ENCODE measurements around the gene B4GAT1. TPM values are rescaled to one million over a fixed set of nuclear protein-coding genes. Genes with fewer than 3 reads are reported as not detected.
"Not testable (repeated sequence)": the region's sequence is repeated elsewhere in the genome, so short reads cannot be mapped to it uniquely, and the experiment has no call there.

The B4GAT1 gene
- total RNA-seq, 2 experiments from 2014 or later: 7.9 to 8.7 TPM

- ATAC-seq; H3K27ac Mint-ChIP-seq; CTCF ChIA-PET; H3K27me3 Mint-ChIP-seq; H3K4me3 Mint-ChIP-seq; H3K9me3 Mint-ChIP-seq (ENCODE audit: low read depth); DNase-seq: not testable (repeated sequence)
- Mint-ChIP-seq H3K36me3 (peaks cover 18% of the 10 kb centered on the region), H3K4me1 (peaks cover 57% of the 10 kb centered on the region)
These were observed 27.1 kb downstream of the B4GAT1 start for GRCh38 chr11:66320289-66320688.

- Mint-ChIP-seq H3K27ac (peak overlapping the region; percentile 99), H3K4me3 (peak overlapping the region; percentile 19), H3K27me3 (no peaks in the 10 kb centered on the region), H3K4me1 (peaks cover 58% of the 10 kb centered on the region), H3K9me3 (ENCODE audit: low read depth) (peaks cover 2% of the 10 kb centered on the region), H3K36me3 (peaks cover 20% of the 10 kb centered on the region)
- ATAC-seq (no peak), DNase-seq (no peak)
- CTCF ChIA-PET: interaction anchor here (0.9 to 2.7 kb wide), 4 partner anchors 8 to 53 kb away, joined by 5 to 14 read pairs (median 10); partner anchors contain the start of genes RIN1 and SLC29A2
These were observed 28.8 kb downstream of the B4GAT1 start for GRCh38 chr11:66318600-66318970.

- Mint-ChIP-seq H3K27ac (peak overlapping the region; percentile 99), H3K4me3 (peak overlapping the region; percentile 56), H3K9me3 (ENCODE audit: low read depth) (peaks cover 2% of the 10 kb centered on the region), H3K36me3 (peaks cover 20% of the 10 kb centered on the region), H3K27me3 (no peaks in the 10 kb centered on the region), H3K4me1 (peaks cover 60% of the 10 kb centered on the region)
- ATAC-seq (peak; percentile 77), DNase-seq (peak; percentile 95)
- CTCF ChIA-PET: interaction anchor here (0.9 to 2.7 kb wide), 10 partner anchors 9 to 121 kb away, joined by 3 to 14 read pairs (median 4); partner anchors contain the start of genes MRPL11, RIN1, SLC29A2 and YIF1A
These were observed 29.5 kb downstream of the B4GAT1 start for GRCh38 chr11:66317723-66318599.

- ATAC-seq (peak; percentile 15), DNase-seq (peak; percentile 79)
- CTCF ChIA-PET: interaction anchor here (0.8 to 2.7 kb wide), 10 partner anchors 9 to 121 kb away, joined by 3 to 14 read pairs (median 4); partner anchors contain the start of genes MRPL11, RIN1 and YIF1A
- peaks cover 20% of the 10 kb centered on the region for H3K36me3 Mint-ChIP-seq
- H3K9me3 Mint-ChIP-seq (ENCODE audit: low read depth): peaks cover 2% of the 10 kb centered on the region
- H3K4me3 Mint-ChIP-seq: peak overlapping the region; percentile 56
- peak overlapping the region; percentile 99 for H3K27ac Mint-ChIP-seq
- peaks cover 59% of the 10 kb centered on the region for H3K4me1 Mint-ChIP-seq
- no peaks in the 10 kb centered on the region for H3K27me3 Mint-ChIP-seq
These were observed 30.1 kb downstream of the B4GAT1 start for GRCh38 chr11:66317322-66317722.

GRCh38 chr11:66316849-66317251 lies 30.6 kb downstream of the B4GAT1 start, which contains the start of gene CD248:
Gene CD248 (minus strand): TSS chr11:66317044. CDS start chr11:66317027, 17 bp downstream.
- DNase-seq: peak; percentile 68
- CTCF ChIA-PET: interaction anchor here (0.8 to 2.7 kb wide), 9 partner anchors 10 to 122 kb away, joined by 3 to 14 read pairs (median 4); partner anchors contain the start of genes MRPL11, RIN1 and YIF1A
- H3K36me3 Mint-ChIP-seq: peaks cover 20% of the 10 kb centered on the region

GRCh38 chr11:66315921-66316811 lies 31.3 kb downstream of the B4GAT1 start:
- Mint-ChIP-seq H3K4me3 (peak overlapping the region; percentile 69), H3K9me3 (ENCODE audit: low read depth) (peaks cover 2% of the 10 kb centered on the region), H3K27me3 (no peaks in the 10 kb centered on the region), H3K36me3 (peaks cover 20% of the 10 kb centered on the region), H3K27ac (peak overlapping the region; percentile 82), H3K4me1 (peaks cover 63% of the 10 kb centered on the region)
- peak; percentile 61 for DNase-seq
- CTCF ChIA-PET: interaction anchor here (0.8 to 7.0 kb wide), 7 partner anchors 11 to 70 kb away, joined by 3 to 174 read pairs (median 6); partner anchors contain the start of genes RIN1 and YIF1A
- ATAC-seq: no peak

More at GRCh38 chr11:66316849-66317251, 30.6 kb downstream of the B4GAT1 start, which contains the start of gene CD248:
- peak; percentile 8 for ATAC-seq
- peak within 1 kb of the TSS; percentile 69 for H3K4me3 Mint-ChIP-seq
- no peaks in the 10 kb centered on the region for H3K27me3 Mint-ChIP-seq
- H3K9me3 Mint-ChIP-seq (ENCODE audit: low read depth): peaks cover 2% of the 10 kb centered on the region
- peaks cover 59% of the 10 kb centered on the region for H3K4me1 Mint-ChIP-seq
- H3K27ac Mint-ChIP-seq: peak within 1 kb of the TSS; percentile 99

- DNase-seq: no peak
- CTCF ChIA-PET: interaction anchor here (1.0 to 7.0 kb wide), 2 partner anchors 17 to 29 kb away, joined by 3 to 174 read pairs; partner anchors contain the start of gene RIN1
- Mint-ChIP-seq H3K27me3 (no peaks in the 10 kb centered on the region), H3K9me3 (ENCODE audit: low read depth) (peaks cover 2% of the 10 kb centered on the region), H3K4me1 (peaks cover 63% of the 10 kb centered on the region), H3K4me3 (peak overlapping the region; percentile 69), H3K27ac (peak overlapping the region; percentile 82), H3K36me3 (peaks cover 20% of the 10 kb centered on the region)
- no peak for ATAC-seq
These were observed 31.9 kb downstream of the B4GAT1 start for GRCh38 chr11:66315498-66315885.

GRCh38 chr11:66314561-66315497 lies 32.6 kb downstream of the B4GAT1 start:
- ATAC-seq (no peak), DNase-seq (no peak)
- CTCF ChIA-PET: interaction anchor here (1.0 to 7.0 kb wide), 3 partner anchors 11 to 28 kb away, joined by 3 to 174 read pairs (median 75); partner anchors contain the start of gene RIN1
- Mint-ChIP-seq H3K36me3 (peaks cover 15% of the 10 kb centered on the region), H3K4me3 (peak overlapping the region; percentile 89), H3K9me3 (ENCODE audit: low read depth) (no peaks in the 10 kb centered on the region), H3K4me1 (peaks cover 59% of the 10 kb centered on the region), H3K27me3 (no peaks in the 10 kb centered on the region), H3K27ac (peak overlapping the region; percentile 91)

GRCh38 chr11:66314186-66314501 lies 33.3 kb downstream of the B4GAT1 start:
- CTCF ChIA-PET: interaction anchor here (2.0 to 7.0 kb wide), 5 partner anchors 12 to 95 kb away, joined by 5 to 174 read pairs (median 75); partner anchors contain the start of gene RIN1
- no peak for ATAC-seq

GRCh38 chr11:66313321-66314185 lies 33.9 kb downstream of the B4GAT1 start:
- Mint-ChIP-seq H3K4me3 (peak overlapping the region; percentile 89), H3K4me1 (peaks cover 47% of the 10 kb centered on the region), H3K9me3 (ENCODE audit: low read depth) (no peaks in the 10 kb centered on the region), H3K27me3 (peaks cover 3% of the 10 kb centered on the region), H3K27ac (peak overlapping the region; percentile 91), H3K36me3 (peaks cover 8% of the 10 kb centered on the region)
- no peak for ATAC-seq
- CTCF ChIA-PET: interaction anchor here (0.5 to 7.0 kb wide), 19 partner anchors 9 to 197 kb away, joined by 3 to 174 read pairs (median 13); partner anchors contain the start of genes B4GAT1, BRMS1, DPP3 and MRPL11
- DNase-seq: no peak

More at GRCh38 chr11:66314186-66314501, 33.3 kb downstream of the B4GAT1 start:
- Mint-ChIP-seq H3K27ac (peak overlapping the region; percentile 91), H3K4me3 (peak overlapping the region; percentile 89), H3K36me3 (peaks cover 13% of the 10 kb centered on the region), H3K27me3 (peaks cover under 1% of the 10 kb centered on the region), H3K4me1 (peaks cover 53% of the 10 kb centered on the region), H3K9me3 (ENCODE audit: low read depth) (no peaks in the 10 kb centered on the region)
- no peak for DNase-seq

All from activated CD8-positive, alpha-beta memory T cell treated with anti-CD3 and anti-CD28 coated beads, Interleukin-2, amount 10 ng/mL, durations not matched to agents 7 days and 5 days (primary cell).